Stimulated activated CD8-positive, alpha-beta memory T cell treated with anti-CD3 and anti-CD28 coated beads, Interleukin-15, amount 100 ng/mL, for 48 hours (primary cell): Measurements from ENCODE around the gene IFNA13.

Source experiments
- DNase-seq, 2 donors: peaks; one replicate each; pipeline ENCODE4 v3.0.0-alpha.2; 2020; ENCODE audit warnings: low read depth in 2 of 2

The IFNA13 gene

GRCh38 chr9:21357479-21358460, 10.1 kb downstream of the IFNA13 start:
- no peak for DNase-seq

GRCh38 chr9:21350787-21351186, 17.1 kb downstream of the IFNA13 start, which contains the start of gene IFNA6:
Gene IFNA6 (minus strand): TSS chr9:21350887. CDS start chr9:21350887, 0 bp downstream.
- no peak for DNase-seq

- DNase-seq = no peak
These were observed 19.4 kb downstream of the IFNA13 start for GRCh38 chr9:21348430-21348970.

- no peak for DNase-seq
These were observed 27.1 kb downstream of the IFNA13 start for GRCh38 chr9:21340735-21341134.

- DNase-seq = no peak
These were observed 31.4 kb downstream of the IFNA13 start for GRCh38 chr9:21336457-21336856.

- DNase-seq = peak; percentile 83
These were observed 32.9 kb downstream of the IFNA13 start, which contains the start of gene KLHL9 for GRCh38 chr9:21334701-21335632. Gene KLHL9 (minus strand): TSS chr9:21335404. CDS start chr9:21334859, 545 bp downstream.

GRCh38 chr9:21333226-21333625, 34.6 kb downstream of the IFNA13 start:
- no peak for DNase-seq

GRCh38 chr9:21331676-21332402, 36.0 kb downstream of the IFNA13 start:
- no peak for DNase-seq

- no peak for DNase-seq
These were observed 41.2 kb downstream of the IFNA13 start for GRCh38 chr9:21326526-21327139.

- DNase-seq = no peak
These were observed 43.8 kb downstream of the IFNA13 start for GRCh38 chr9:21324047-21324446.

- DNase-seq = no peak
These were observed 44.9 kb downstream of the IFNA13 start for GRCh38 chr9:21322911-21323461.

- DNase-seq = no peak
These were observed 47.4 kb downstream of the IFNA13 start for GRCh38 chr9:21320465-21320864.

- no peak for DNase-seq
These were observed 49.6 kb downstream of the IFNA13 start for GRCh38 chr9:21317956-21318923.
